Stomach (tissue), 4 donors: ENCODE data around the gene TRAPPC3.

Experiments
- POLR2A ChIP-seq, 4 donors: fragments of 450-650 bp; IDR thresholded peaks; one replicate each; pipeline ENCODE4 v1.6.1; 2016; ENCODE audit warnings: antibody characterized with exemption in 4 of 4, control low read depth in 2 of 4, mild to moderate bottlenecking in 1 of 4, moderate library complexity in 1 of 4
- TF ChIP-seq, protein P1 (sequence below), 7 experiments: fragments of 450-650 bp in 4 of 7; fragments of 200-600 bp in 3 of 7; sonication (generic) in 3 of 7; IDR thresholded peaks; one replicate each; pipeline ENCODE4 v1.5.1; 2016 to 2019; ENCODE audit warnings: antibody characterized with exemption in 7 of 7, control low read depth in 2 of 7, mild to moderate bottlenecking in 1 of 7

DNA sequence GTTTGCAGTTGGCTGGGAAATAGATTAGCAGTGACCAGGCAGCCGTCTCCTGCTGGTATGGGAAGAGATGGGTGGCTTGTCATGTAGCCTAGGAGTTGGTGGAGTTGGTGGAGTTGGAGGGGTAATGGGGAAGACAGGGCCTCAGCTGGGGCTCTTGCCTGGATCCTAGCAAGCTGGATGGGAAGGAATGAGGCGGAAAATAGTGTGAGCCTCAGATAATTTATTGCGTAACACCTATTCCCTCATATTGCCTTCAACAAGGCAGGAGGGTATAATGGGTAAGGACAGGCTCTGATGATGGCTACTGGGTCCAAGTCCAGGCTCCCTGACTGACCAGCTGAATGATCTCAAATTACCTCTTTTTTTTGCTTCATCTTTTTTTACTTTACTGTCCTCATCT is 19.2 kb upstream of the TRAPPC3 start:
- TF ChIP-seq POLR2A (IDR thresholded peaks at IDR 0.05) = no peak
- TF ChIP-seq, protein P1, sequence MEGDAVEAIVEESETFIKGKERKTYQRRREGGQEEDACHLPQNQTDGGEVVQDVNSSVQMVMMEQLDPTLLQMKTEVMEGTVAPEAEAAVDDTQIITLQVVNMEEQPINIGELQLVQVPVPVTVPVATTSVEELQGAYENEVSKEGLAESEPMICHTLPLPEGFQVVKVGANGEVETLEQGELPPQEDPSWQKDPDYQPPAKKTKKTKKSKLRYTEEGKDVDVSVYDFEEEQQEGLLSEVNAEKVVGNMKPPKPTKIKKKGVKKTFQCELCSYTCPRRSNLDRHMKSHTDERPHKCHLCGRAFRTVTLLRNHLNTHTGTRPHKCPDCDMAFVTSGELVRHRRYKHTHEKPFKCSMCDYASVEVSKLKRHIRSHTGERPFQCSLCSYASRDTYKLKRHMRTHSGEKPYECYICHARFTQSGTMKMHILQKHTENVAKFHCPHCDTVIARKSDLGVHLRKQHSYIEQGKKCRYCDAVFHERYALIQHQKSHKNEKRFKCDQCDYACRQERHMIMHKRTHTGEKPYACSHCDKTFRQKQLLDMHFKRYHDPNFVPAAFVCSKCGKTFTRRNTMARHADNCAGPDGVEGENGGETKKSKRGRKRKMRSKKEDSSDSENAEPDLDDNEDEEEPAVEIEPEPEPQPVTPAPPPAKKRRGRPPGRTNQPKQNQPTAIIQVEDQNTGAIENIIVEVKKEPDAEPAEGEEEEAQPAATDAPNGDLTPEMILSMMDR (IDR thresholded peaks at IDR 0.05) = no peak
